Measurements from ENCODE around the gene P2RY12. TPM values are rescaled to one million over a fixed set of nuclear protein-coding genes. Genes with fewer than 3 reads are reported as not detected.

P2RY12 gene
- total RNA-seq, 2 experiments from 2014 or later: 0.19 TPM; not detected in 1

GRCh38 chr3:151387842-151388241 lies 3.3 kb upstream of the P2RY12 start:
- TF ChIP-seq CTCF (conservative IDR thresholded peaks at IDR 0.05; ENCODE audit: low read length): no peak
- TF ChIP-seq EZH2phosphoT487 (IDR thresholded peaks at IDR 0.05; ENCODE audit: borderline replicate concordance, low read depth, low read length): no peak
- Histone ChIP-seq H3K4me3 (ENCODE audit: low read depth, low read length, poor library complexity, severe bottlenecking) (no peak overlapping the region), H2AFZ (ENCODE audit: low read length) (no peak overlapping the region), H4K20me1 (ENCODE audit: insufficient read depth, low read length) (no peaks in the 10 kb centered on the region), H3K4me1 (ENCODE audit: insufficient read depth, low read length, poor library complexity, severe bottlenecking) (peaks cover 27% of the 10 kb centered on the region), H3K36me3 (ENCODE audit: insufficient read depth, low read length) (peaks cover 10% of the 10 kb centered on the region), H3K9me3 (ENCODE audit: low read length) (no peaks in the 10 kb centered on the region), H3K4me2 (ENCODE audit: low read length) (peak overlapping the region; percentile 20; the same call in 1 of the 2 replicates), H3K9me2 (ENCODE audit: insufficient read depth, low read length) (no peaks in the 10 kb centered on the region), H3K27ac (ENCODE audit: low read depth, low read length, poor library complexity, severe bottlenecking) (no peak overlapping the region), H3K79me2 (ENCODE audit: insufficient read depth, low read depth, low read length) (no peaks in the 10 kb centered on the region)
- BruUV-seq (replicated peaks): no TSS peak
- ChIA-PET POLR2A (interaction anchor here (0.9 to 1.4 kb wide), 6 partner anchors 10 to 38 kb away, joined by 3 to 6 read pairs (median 3); no protein-coding TSS in a partner anchor), CTCF (ENCODE audit: unreplicated experiment) (no interaction called here)
- no peak for DNase-seq (ENCODE audit: low spot score)
- intact Hi-C loops (cut with micrococcal nuclease; ENCODE audit: unreplicated experiment): no loop called here

- intact Hi-C loops (cut with micrococcal nuclease; ENCODE audit: unreplicated experiment): no loop called here
- H3K27ac ChIP-seq (ENCODE audit: low read depth, low read length, poor library complexity, severe bottlenecking): no peak overlapping the region
Observed at GRCh38 chr3:151387432-151387831, 2.9 kb upstream of the P2RY12 start.

More at GRCh38 chr3:151387432-151387831, 2.9 kb upstream of the P2RY12 start:
- Histone ChIP-seq H2AFZ (ENCODE audit: low read length) (no peak overlapping the region), H3K36me3 (ENCODE audit: insufficient read depth, low read length) (peaks cover 10% of the 10 kb centered on the region), H3K4me2 (ENCODE audit: low read length) (peak overlapping the region; percentile 20; the same call in 1 of the 2 replicates), H3K4me1 (ENCODE audit: insufficient read depth, low read length, poor library complexity, severe bottlenecking) (peaks cover 31% of the 10 kb centered on the region), H3K9me3 (ENCODE audit: low read length) (no peaks in the 10 kb centered on the region), H3K4me3 (ENCODE audit: low read depth, low read length, poor library complexity, severe bottlenecking) (no peak overlapping the region), H4K20me1 (ENCODE audit: insufficient read depth, low read length) (no peaks in the 10 kb centered on the region), H3K79me2 (ENCODE audit: insufficient read depth, low read depth, low read length) (no peaks in the 10 kb centered on the region), H3K9me2 (ENCODE audit: insufficient read depth, low read length) (no peaks in the 10 kb centered on the region)
- DNase-seq (ENCODE audit: low spot score): no peak
- no TSS peak for BruUV-seq (replicated peaks)
- POLR2A ChIA-PET: interaction anchor here (0.6 to 4.5 kb wide), 6 partner anchors 10 to 1252 kb away, joined by 3 to 33 read pairs (median 3); no protein-coding TSS in a partner anchor
- TF ChIP-seq CTCF (conservative IDR thresholded peaks at IDR 0.05; ENCODE audit: low read length) (no peak), EZH2phosphoT487 (IDR thresholded peaks at IDR 0.05; ENCODE audit: borderline replicate concordance, low read depth, low read length) (no peak)
- CTCF ChIA-PET (ENCODE audit: unreplicated experiment): no interaction called here

All from OCI-LY7 (cell line).